ENCODE data around the gene ATF7. TPM values are rescaled to one million over a fixed set of nuclear protein-coding genes. Genes with fewer than 3 reads are reported as not detected.

Gene ATF7
- total and polyA plus RNA-seq, 2 of the 4 experiments (the other 2 are of a cell fraction): 7.0 to 16.3 TPM

- Histone ChIP-seq H3K4me1 (ENCODE audit: control insufficient read depth, insufficient read depth, low read length) (peaks cover 15% of the 10 kb centered on the region), H3K4me3 (ENCODE audit: insufficient read depth, low read depth, low read length) (no peak overlapping the region), H3K23ac (ENCODE audit: low read depth, low read length) (no peak overlapping the region), H3K36me3 (ENCODE audit: control insufficient read depth, insufficient read depth, low read length) (peaks cover 2% of the 10 kb centered on the region; the same call in 1 of the 2 replicates), H4K5ac (ENCODE audit: low read depth, low read length) (no peak overlapping the region), H3K9ac (ENCODE audit: low read depth, low read length) (no peak overlapping the region), H2AK5ac (ENCODE audit: low read depth, low read length) (no peak overlapping the region), H3K79me1 (ENCODE audit: low read depth in 1 of 2, low read length in 2 of 2) (peaks cover 26 to 46% of the 10 kb centered on the region in 2 experiments), H2AK9ac (replicated peaks; ENCODE audit: low read depth, low read length, poor library complexity) (no peak overlapping the region), H4K8ac (ENCODE audit: low read depth in 2 of 2, low read length in 2 of 2) (no peak overlapping the region), H3K4me2 (ENCODE audit: low read depth, low read length) (no peak overlapping the region), H2BK15ac (ENCODE audit: low read depth, low read length) (no peak overlapping the region), H2BK120ac (ENCODE audit: low read depth, low read length) (no peak overlapping the region), H2BK20ac (ENCODE audit: low read depth, low read length) (no peak overlapping the region), H2AFZ (replicated peaks; ENCODE audit: low read length, poor library complexity) (no peak overlapping the region), H4K20me1 (ENCODE audit: insufficient read depth, low read length) (peaks cover 33% of the 10 kb centered on the region; the same call in 1 of the 2 replicates), H3K9me3 (ENCODE audit: control insufficient read depth, insufficient read depth, low read length) (no peaks in the 10 kb centered on the region), H3K56ac (ENCODE audit: extremely low read depth, insufficient read depth, low read length) (no peak overlapping the region), H2BK5ac (ENCODE audit: low read depth, low read length, poor library complexity, severe bottlenecking) (no peak overlapping the region), H3K27me3 (ENCODE audit: control insufficient read depth, insufficient read depth, low read length) (no peaks in the 10 kb centered on the region), H3K14ac (replicated peaks; ENCODE audit: low read depth, low read length) (no peak overlapping the region), H3K27ac (ENCODE audit: insufficient read depth, low read length) (no peak overlapping the region), H3K9me1 (ENCODE audit: insufficient read depth, low read length) (peaks cover 13% of the 10 kb centered on the region; the same call in 1 of the 2 replicates), H4K91ac (ENCODE audit: insufficient read depth, low read depth, low read length) (no peak overlapping the region), H3K4ac (ENCODE audit: low read depth, low read length) (no peak overlapping the region), H3K18ac (ENCODE audit: low read depth, low read length) (no peak overlapping the region)
- DNase-seq: no peak
- intact Hi-C loops (cut with micrococcal nuclease): no loop called here
- no peak for TF ChIP-seq NFE2L2 (IDR thresholded peaks at IDR 0.05; ENCODE audit: low read depth, low read length)
- no peak for TF ChIP-seq CTCF (conservative IDR thresholded peaks at IDR 0.05; ENCODE audit: low read depth, low read length)
- TF ChIP-seq MAZ (IDR thresholded peaks at IDR 0.05; ENCODE audit: borderline replicate concordance, low read depth, low read length): no peak
- TF ChIP-seq RFX5 (IDR thresholded peaks at IDR 0.05; ENCODE audit: low read depth, low read length): no peak
- no peak for TF ChIP-seq CHD1 (IDR thresholded peaks at IDR 0.05; ENCODE audit: low read depth, low read length)
- TF ChIP-seq MXI1 (IDR thresholded peaks at IDR 0.05; ENCODE audit: borderline replicate concordance, low read depth, low read length): no peak
- no peak for TF ChIP-seq RCOR1 (IDR thresholded peaks at IDR 0.05; ENCODE audit: insufficient replicate concordance, low read length)
- TF ChIP-seq BHLHE40 (IDR thresholded peaks at IDR 0.05; ENCODE audit: low read depth, low read length): no peak
- TF ChIP-seq POLR2A (IDR thresholded peaks at IDR 0.05; ENCODE audit: low read depth, low read length): no peak
- TF ChIP-seq MAFK (IDR thresholded peaks at IDR 0.05; ENCODE audit: low read depth, low read length): no peak
- TF ChIP-seq USF2 (IDR thresholded peaks at IDR 0.05; ENCODE audit: low read depth, low read length): no peak
- no peak for TF ChIP-seq CEBPB (IDR thresholded peaks at IDR 0.05; ENCODE audit: low read depth, low read length)
- no peak for TF ChIP-seq ELK1 (IDR thresholded peaks at IDR 0.05; ENCODE audit: borderline replicate concordance, low read depth, low read length)
- no peak for TF ChIP-seq FOS (IDR thresholded peaks at IDR 0.05; ENCODE audit: low read depth, low read length)
- no peak for TF ChIP-seq RAD21 (IDR thresholded peaks at IDR 0.05; ENCODE audit: low read length)
- no peak for TF ChIP-seq SMC3 (IDR thresholded peaks at IDR 0.05; ENCODE audit: low read depth, low read length)
- no TSS peak for BruUV-seq (replicated peaks)
- no CpG with 5 or more reads among the region's 5 CpGs for WGBS, 2 experiments (ENCODE audit: extremely low coverage in 2 of 2, insufficient read length in 1 of 2)
- in situ Hi-C loops (cut with MboI; ENCODE audit: low sequenced_read_pairs): no loop called here
- ATAC-seq (ENCODE audit: low read depth): no peak
- ChIA-PET CTCF (interaction anchor here (0.6 to 0.8 kb wide), 2 partner anchors 9 to 12 kb away, joined by 3 to 4 read pairs; no protein-coding TSS in a partner anchor), POLR2A (ENCODE audit: unreplicated experiment) (no interaction called here)
- dilution Hi-C loops (cut with HindIII; ENCODE audit: low sequenced_read_pairs, unreplicated experiment): no loop called here
These were observed 47.4 kb downstream of the ATF7 start for GRCh38 chr12:53578783-53579182.

Measured in IMR-90 (cell line).